ENCODE results near the gene GRIA4.

Gene GRIA4

GRCh38 chr11:105918600-105918999, 308.7 kb downstream of the GRIA4 start:
- H3K27me3 ChIP-seq: no peaks in the 10 kb centered on the region
- H3K9me3 ChIP-seq: no peaks in the 10 kb centered on the region
- no peaks in the 10 kb centered on the region for H3K36me3 ChIP-seq
- no peaks in the 10 kb centered on the region for H3K4me1 ChIP-seq (ENCODE audit: control insufficient read depth in 1 of 2, insufficient read depth in 1 of 2, low read depth in 1 of 2, low read length in 1 of 2)
- H3K27ac ChIP-seq: no peak overlapping the region
- TF ChIP-seq CTCF (IDR thresholded peaks at IDR 0.05): no peak
- H3K4me3 ChIP-seq (ENCODE audit: low read depth in 1 of 2, low read length in 1 of 2): no peak overlapping the region

GRCh38 chr11:105923252-105923651, 313.4 kb downstream of the GRIA4 start:
- Histone ChIP-seq H3K27me3 (no peaks in the 10 kb centered on the region), H3K27ac (no peak overlapping the region), H3K36me3 (no peaks in the 10 kb centered on the region), H3K9me3 (no peaks in the 10 kb centered on the region), H3K4me3 (ENCODE audit: low read depth in 1 of 2, low read length in 1 of 2) (no peak overlapping the region), H3K4me1 (ENCODE audit: control insufficient read depth in 1 of 2, insufficient read depth in 1 of 2, low read depth in 1 of 2, low read length in 1 of 2) (no peaks in the 10 kb centered on the region)
- TF ChIP-seq CTCF (IDR thresholded peaks at IDR 0.05): no peak

- Histone ChIP-seq H3K27ac (no peak overlapping the region), H3K9me3 (no peaks in the 10 kb centered on the region)
- TF ChIP-seq CTCF (IDR thresholded peaks at IDR 0.05): no peak
These were observed 313.9 kb downstream of the GRIA4 start for GRCh38 chr11:105923807-105924206.

GRCh38 chr11:105929084-105929955, 319.4 kb downstream of the GRIA4 start:
- no peaks in the 10 kb centered on the region for H3K27me3 ChIP-seq
- no peaks in the 10 kb centered on the region for H3K36me3 ChIP-seq
- H3K27ac ChIP-seq: no peak overlapping the region
- H3K9me3 ChIP-seq: no peaks in the 10 kb centered on the region
- no peak overlapping the region for H3K4me3 ChIP-seq (ENCODE audit: low read depth in 1 of 2, low read length in 1 of 2)
- TF ChIP-seq CTCF (IDR thresholded peaks at IDR 0.05): no peak
- H3K4me1 ChIP-seq (ENCODE audit: control insufficient read depth in 1 of 2, insufficient read depth in 1 of 2, low read depth in 1 of 2, low read length in 1 of 2): no peaks in the 10 kb centered on the region

More at GRCh38 chr11:105923807-105924206, 313.9 kb downstream of the GRIA4 start:
- H3K36me3 ChIP-seq: no peaks in the 10 kb centered on the region
- no peak overlapping the region for H3K4me3 ChIP-seq (ENCODE audit: low read depth in 1 of 2, low read length in 1 of 2)
- no peaks in the 10 kb centered on the region for H3K4me1 ChIP-seq (ENCODE audit: control insufficient read depth in 1 of 2, insufficient read depth in 1 of 2, low read depth in 1 of 2, low read length in 1 of 2)
- no peaks in the 10 kb centered on the region for H3K27me3 ChIP-seq

- Histone ChIP-seq H3K4me3 (ENCODE audit: low read depth in 1 of 2, low read length in 1 of 2) (no peak overlapping the region), H3K36me3 (no peaks in the 10 kb centered on the region), H3K27ac (no peak overlapping the region), H3K27me3 (no peaks in the 10 kb centered on the region), H3K9me3 (no peaks in the 10 kb centered on the region), H3K4me1 (ENCODE audit: control insufficient read depth in 1 of 2, insufficient read depth in 1 of 2, low read depth in 1 of 2, low read length in 1 of 2) (no peaks in the 10 kb centered on the region)
- TF ChIP-seq CTCF (IDR thresholded peaks at IDR 0.05): no peak
These were observed 323.8 kb downstream of the GRIA4 start for GRCh38 chr11:105933695-105934094.

Measured in neutrophil (primary cell).